Right lobe of liver (tissue), 6 donors: ENCODE measurements around the gene DSN1. TPM values are rescaled to one million over a fixed set of nuclear protein-coding genes. Genes with fewer than 3 reads are reported as not detected.

Experiments used
- ATAC-seq, 4 donors: fragments of 200-7000 bp; cut with Tn5 transposase; one replicate each; pipeline ENCODE4 v1.9.1; 2020; ENCODE audit warnings: mild to moderate bottlenecking in 4 of 4, moderate library complexity in 4 of 4
- DNase-seq, 3 donors: peaks; one replicate each; pipeline ENCODE4 v3.0.0-alpha.2; 2020
- H3K27ac ChIP-seq, 3 donors: fragments of 200-600 bp; one replicate each; pipeline ENCODE4 v1.8.0; 2022
- H3K27me3 ChIP-seq, 2 donors: fragments of 200-600 bp; one replicate each; pipeline ENCODE4 v1.8.0; 2022
- H3K36me3 ChIP-seq, 4 donors: fragments of 200-600 bp; sonication (generic) in 1 of 4; one replicate each; pipeline versions ENCODE4 v1.5.1 to v1.8.0; 2017 to 2022; ENCODE audit warnings: control low read depth in 1 of 4
- H3K4me1 ChIP-seq, 4 donors: fragments of 200-600 bp; sonication (generic) in 1 of 4; one replicate each; pipeline versions ENCODE4 v1.5.1 to v1.8.0; 2017 to 2022; ENCODE audit warnings: control low read depth in 1 of 4
- H3K4me3 ChIP-seq, 3 donors: fragments of 200-600 bp; one replicate each; pipeline ENCODE4 v1.8.0; 2022
- H3K9me3 ChIP-seq, 4 donors: fragments of 200-600 bp; sonication (generic) in 1 of 4; one replicate each; pipeline versions ENCODE4 v1.5.1 to v1.8.0; 2017 to 2022; ENCODE audit warnings: control low read depth in 1 of 4
- CTCF ChIP-seq, 4 donors: fragments of 200-600 bp in 3 of 4; fragments of 450-650 bp in 1 of 4; IDR thresholded peaks; one replicate each; pipeline versions ENCODE4 v1.5.1 to v1.8.0; 2016 to 2022; ENCODE audit warnings: antibody characterized with exemption in 4 of 4, mild to moderate bottlenecking in 2 of 4
- POLR2A ChIP-seq: fragments of 450-650 bp; IDR thresholded peaks from one replicate; pipeline ENCODE4 v1.6.1; 2017; ENCODE audit warnings: antibody characterized with exemption, mild to moderate bottlenecking
- WGBS: methylation state at CpG from one replicate; pipeline ENCODE4 v1.1.6; 2018; ENCODE audit warnings: low coverage, low lambda C conversion rate; ENCODE audit not compliant: insufficient coverage; ENCODE audit errors: missing lambda C conversion rate; 5-methylcytosine and 5-hydroxymethylcytosine counted together
- intact Hi-C, 2 donors: fragments of 100-400 bp; cut with DNase I; formaldehyde crosslinking; loops; one replicate each; pipeline versions ENCODE4 v1.11.2 to v1.14.1; 2022
- total RNA-seq, 6 experiments: library from RNA; depleted of rRNA in 2 of 6; stranded (reverse); fragments of >200 nt in 2 of 6; fragmentation: NEBNext Ultra II Directional in 3 of 6; extraction: Animal tissue kit (Norgen Biotek cat#: 25700) in 3 of 6; gene quantifications; one replicate each; pipeline versions ENCODE4 v1.1.0 to v1.2.4, GENCODE V29; 2016 to 2023
- donor health status: DM: no; HTN: yes; CAD: no.
- donor health status: DM: no; HTN: no; CAD: no.
- donor health status: DM: no; HTN: no; CAD: no.
- donor health status: DM: no; HTN: yes; CAD: no.
- donor health status: DM: no; HTN: yes; CAD: no.

DSN1 gene
- total RNA-seq, 6 experiments from 2014 or later: 2.7 to 9.8 (median 4.7) TPM

GRCh38 chr20:36793294-36794115 lies 19.9 kb upstream of the DSN1 start:
- H3K4me1 ChIP-seq: no peaks in the 10 kb centered on the region
- no peaks in the 10 kb centered on the region for H3K36me3 ChIP-seq
- no CpG with 5 or more reads among the region's 36 CpGs for WGBS
- no peak overlapping the region for H3K4me3 ChIP-seq
- H3K27me3 ChIP-seq: no peaks in the 10 kb centered on the region
- DNase-seq (no peak), ATAC-seq (peak in 1 of 4 donors; percentile 10)
- intact Hi-C loops: no loop called here
- no peak overlapping the region for H3K27ac ChIP-seq
- no peak for TF ChIP-seq POLR2A
- no peak for TF ChIP-seq CTCF (IDR thresholded peaks at IDR 0.05)
- no peaks in the 10 kb centered on the region for H3K9me3 ChIP-seq

- no peak overlapping the region for H3K4me3 ChIP-seq
- no peaks in the 10 kb centered on the region for H3K9me3 ChIP-seq
- no peaks in the 10 kb centered on the region for H3K36me3 ChIP-seq
- WGBS: 77% methylated on average over 3 of the region's 3 CpGs
- no peaks in the 10 kb centered on the region for H3K4me1 ChIP-seq
- intact Hi-C loops: no loop called here
- TF ChIP-seq POLR2A (no peak), CTCF (IDR thresholded peaks at IDR 0.05) (no peak)
- no peak overlapping the region for H3K27ac ChIP-seq
- DNase-seq: no peak
- no peaks in the 10 kb centered on the region for H3K27me3 ChIP-seq
- peak in 2 of 4 donors; percentile 35 to 42 for ATAC-seq
Observed at GRCh38 chr20:36792422-36792821, 18.9 kb upstream of the DSN1 start.

GRCh38 chr20:36791862-36792261 lies 18.3 kb upstream of the DSN1 start:
- DNase-seq (no peak), ATAC-seq (no peak)
- TF ChIP-seq CTCF (IDR thresholded peaks at IDR 0.05) (no peak), POLR2A (no peak)
- Histone ChIP-seq H3K9me3 (no peaks in the 10 kb centered on the region), H3K36me3 (no peaks in the 10 kb centered on the region), H3K4me1 (no peaks in the 10 kb centered on the region), H3K4me3 (no peak overlapping the region), H3K27me3 (no peaks in the 10 kb centered on the region), H3K27ac (no peak overlapping the region)
- intact Hi-C loops: no loop called here
- WGBS: 87% methylated on average over 4 of the region's 5 CpGs

GRCh38 chr20:36786663-36787062 lies 13.1 kb upstream of the DSN1 start:
- no peak overlapping the region for H3K4me3 ChIP-seq
- no peak for ATAC-seq
- TF ChIP-seq POLR2A: no peak
- TF ChIP-seq CTCF (IDR thresholded peaks at IDR 0.05): no peak
- intact Hi-C loops: no loop called here
- no peak for DNase-seq
- 67% methylated on average over 4 of the region's 5 CpGs for WGBS
- H3K27ac ChIP-seq: no peak overlapping the region
- no peaks in the 10 kb centered on the region for H3K9me3 ChIP-seq
- no peaks in the 10 kb centered on the region for H3K27me3 ChIP-seq
- no peaks in the 10 kb centered on the region for H3K36me3 ChIP-seq
- H3K4me1 ChIP-seq: no peaks in the 10 kb centered on the region
